Heart left ventricle (tissue), 16 donors: Measurements from ENCODE around the gene C15orf39. TPM values are rescaled to one million over a fixed set of nuclear protein-coding genes. Genes with fewer than 3 reads are reported as not detected.

ENCODE experiments used
- ATAC-seq, 4 donors: fragments of 200-7000 bp; cut with Tn5 transposase; one replicate each; pipeline ENCODE4 v1.9.1; 2020 to 2022; ENCODE audit warnings: moderate library complexity in 4 of 4, mild to moderate bottlenecking in 3 of 4, moderate number of reproducible peaks in 1 of 4
- DNase-seq, 5 donors: peaks; one replicate each; pipeline ENCODE4 v3.0.0-alpha.2; 2020
- H3K27ac ChIP-seq, 12 donors: fragments of 200-600 bp; sonication (generic) in 4 of 12; one replicate each; pipeline versions ENCODE4 v1.5.0 to v1.8.0; 2016 to 2022; ENCODE audit warnings: mild to moderate bottlenecking in 2 of 12
- H3K27me3 ChIP-seq, 9 donors: fragments of 200-600 bp; sonication (generic) in 2 of 9; one replicate each; pipeline versions ENCODE4 v1.5.1 to v1.8.0; 2016 to 2022; ENCODE audit warnings: mild to moderate bottlenecking in 3 of 9
- H3K36me3 ChIP-seq, 9 donors: fragments of 200-600 bp; sonication (generic) in 2 of 9; one replicate each; pipeline versions ENCODE4 v1.5.0 to v1.8.0; 2018 to 2022; ENCODE audit warnings: mild to moderate bottlenecking in 2 of 9
- H3K4me1 ChIP-seq, 12 donors: fragments of 200-600 bp; sonication (generic) in 4 of 12; one replicate each; pipeline versions ENCODE4 v1.5.0 to v1.8.0; 2016 to 2022; ENCODE audit warnings: mild to moderate bottlenecking in 3 of 12
- H3K4me3 ChIP-seq, 12 donors: fragments of 200-600 bp; sonication (generic) in 4 of 12; one replicate each; pipeline versions ENCODE4 v1.5.0 to v1.8.0; 2017 to 2022; ENCODE audit warnings: mild to moderate bottlenecking in 9 of 12, moderate library complexity in 4 of 12
- H3K9me3 ChIP-seq, 12 donors: fragments of 200-600 bp; sonication (generic) in 4 of 12; one replicate each; pipeline versions ENCODE4 v1.5.0 to v1.8.0; 2016 to 2022; ENCODE audit warnings: mild to moderate bottlenecking in 1 of 12
- CTCF ChIP-seq, 12 donors: fragments of 200-600 bp; sonication (generic) in 4 of 12; IDR thresholded peaks; one replicate each; pipeline versions ENCODE4 v1.5.0 to v1.8.0; 2018 to 2022; ENCODE audit warnings: antibody characterized with exemption in 12 of 12, mild to moderate bottlenecking in 5 of 12
- POLR2A ChIP-seq, 2 donors: fragments of 450-650 bp; IDR thresholded peaks; one replicate each; pipeline ENCODE4 v1.6.1; 2017; ENCODE audit warnings: antibody characterized with exemption in 2 of 2, mild to moderate bottlenecking in 2 of 2, moderate library complexity in 2 of 2
- WGBS, 4 donors: extraction: QIAGEN DNeasy Blood & Tissue Kit in 2 of 4; methylation state at CpG; one replicate each; pipeline versions ENCODE4 v1.1.5 to v1.1.7; 2013 to 2018; 5-methylcytosine and 5-hydroxymethylcytosine counted together
- intact Hi-C, 10 donors: fragments of 100-400 bp; cut with DNase I; formaldehyde crosslinking; loops; one replicate each; pipeline versions ENCODE4 v1.11.1 to v1.14.2; 2022
- long read RNA-seq, 3 donors: library from polyadenylated mRNA; unstranded; transcript quantifications; one replicate each; pipeline ENCODE4 v2.0.0, GENCODE V29; 2020 to 2021
- polyA plus RNA-seq, 2 donors: library from polyadenylated mRNA; stranded (reverse); fragments of 200-250 nt; gene quantifications; one replicate each; pipeline ENCODE4 v1.2.3, GENCODE V29; 2013
- total RNA-seq, 9 donors: library from RNA; depleted of rRNA in 2 of 9; stranded (reverse); fragments of >200 nt in 2 of 9; fragmentation: NEBNext Ultra II Directional in 3 of 9; extraction: Animal tissue kit (Norgen Biotek cat#: 25700) in 3 of 9; gene quantifications; one replicate each; pipeline versions ENCODE4 v1.1.0 to v1.2.4, GENCODE V29; 2016 to 2023
- donor health status: ischemic (EF 13 %, LVEDD 7.1; RV severe dilation, severe dysfunction).
- donor health status: healthy with polysubstance abuse.
- donor health status: DM: no; HTN: yes; CAD: no.
- donor health status: DM: no; HTN: no; CAD: no.
- donor health status: ischemic (EF 25% LVEDD 6.9; RV normal size, moderate dysfunction).
- donor health status: ischemic (EF 25% LVEDD 5.7; RV mildly dilated, moderate dysfunction).
- donor health status: healthy.
- donor health status: DM: yes; HTN: yes; CAD: no.
- donor health status: ischemic (EF 35%, LVEDD 5.7; RV mildly dilated, moderate dysfunction).
- donor health status: nonischemic (EF 11% LVEDD 7.7; RV severe dilation, severe dysfunction).
- donor health status: DM: yes; HTN: yes; CAD: no.
- donor health status: PGD.
- donor health status: ischemic (EF 29% LVEDD 5.4; RV normal size, mild dysfunction).
- donor health status: nonischemic (EF 23%, LVEDD 6.1; RV moderate dilation, normal function).

The C15orf39 gene
- total RNA-seq (10 to 100 TPM in 8 of 9 donors, 1 to 10 TPM in 1; 10.0 to 26.1 (median 13.9) TPM), polyA plus RNA-seq (10 to 100 TPM in 1 of 2 donors, 1 to 10 TPM in 1; 6.5 to 11.9 TPM)
- long read RNA-seq, donor 1, full-length matches to known transcripts: 2 of 13 reads
- long read RNA-seq, donor 1, partial matches to known transcripts: 8 of 13 reads
- long read RNA-seq, donor 1, other reads (novel, unspliced or antisense): 3 of 13 reads
- long read RNA-seq, donor 2, full-length matches to known transcripts: 9 of 18 reads
- long read RNA-seq, donor 2, partial matches to known transcripts: 9 of 18 reads
- long read RNA-seq, donor 2, other reads (novel, unspliced or antisense): 0 of 18 reads
- long read RNA-seq, donor 3, full-length matches to known transcripts: 3 of 10 reads
- long read RNA-seq, donor 3, partial matches to known transcripts: 6 of 10 reads
- long read RNA-seq, donor 3, other reads (novel, unspliced or antisense): 1 of 10 reads

GRCh38 chr15:75201616-75202250 is at the start of gene C15orf39:
C15orf39 (plus strand) TSS chr15:75201882; CDS start chr15:75206049, 4,167 bp downstream.
- Histone ChIP-seq H3K4me1 (peaks cover 0 to 78% (median 55%) of the 10 kb centered on the region in 12 donors), H3K27ac (peak within 1 kb of the TSS; percentile 92 to 99 (median 97)), H3K9me3 (no peaks in the 10 kb centered on the region), H3K27me3 (no peaks in the 10 kb centered on the region), H3K36me3 (peaks cover 0 to 12% (median 9%) of the 10 kb centered on the region in 9 donors), H3K4me3 (peak within 1 kb of the TSS; percentile 61 to 100 (median 89))
- TF ChIP-seq POLR2A (IDR thresholded peaks at IDR 0.05) (peak; percentile 84 to 96), CTCF (IDR thresholded peaks at IDR 0.05) (peak; percentile 71 to 97 (median 94))
- DNase-seq: peak; percentile 76 to 91 (median 81)
- peak; percentile 32 to 83 (median 66) for ATAC-seq
- WGBS, 4 donors: 0 to 1% (median 0%) methylated on average over 24 to 84 of the region's 84 CpGs
- intact Hi-C loops: loop anchor here in 9 of 10 donors (1.0 to 10.0 kb wide), 8 partner anchors 74 to 264 kb away; partner anchors contain the start of genes RPP25 (in 3 of the 9), COMMD4 (in 1 of the 9) and COX5A (in 1 of the 9)

- no peaks in the 10 kb centered on the region for H3K27me3 ChIP-seq
- H3K36me3 ChIP-seq: no peaks in the 10 kb centered on the region
- H3K4me3 ChIP-seq: no peak overlapping the region
- H3K9me3 ChIP-seq: peaks cover 0 to 13% (median 4%) of the 10 kb centered on the region in 12 donors
- peak overlapping the region in 1 of 12 donors; percentile 67 for H3K27ac ChIP-seq
- DNase-seq (no peak), ATAC-seq (no peak)
- peaks cover 0 to 56% (median 0%) of the 10 kb centered on the region in 12 donors for H3K4me1 ChIP-seq
- 92 to 97% (median 95%) methylated on average over 2 of the region's 2 CpGs for WGBS, 4 donors
- intact Hi-C loops: no loop called here
- TF ChIP-seq POLR2A (IDR thresholded peaks at IDR 0.05): no peak
- TF ChIP-seq CTCF (IDR thresholded peaks at IDR 0.05): no peak
These were observed 49.2 kb upstream of the C15orf39 start for GRCh38 chr15:75152382-75153079.

GRCh38 chr15:75153087-75153486 is 48.6 kb upstream of the C15orf39 start:
- Histone ChIP-seq H3K4me1 (peaks cover 0 to 56% (median 0%) of the 10 kb centered on the region in 12 donors), H3K9me3 (peaks cover 0 to 8% (median 1%) of the 10 kb centered on the region in 12 donors), H3K27me3 (no peaks in the 10 kb centered on the region), H3K36me3 (no peaks in the 10 kb centered on the region), H3K27ac (peak overlapping the region in 1 of 12 donors; percentile 67), H3K4me3 (no peak overlapping the region)
- peak in 3 of 4 donors; percentile 19 to 44 (median 31) for ATAC-seq
- intact Hi-C loops: no loop called here
- TF ChIP-seq CTCF (IDR thresholded peaks at IDR 0.05) (no peak), POLR2A (IDR thresholded peaks at IDR 0.05) (no peak)
- DNase-seq: peak in 1 of 5 donors; percentile 20
- 80 to 86% (median 83%) methylated on average over 4 of the region's 4 CpGs for WGBS, 4 donors
